22Rv1 (cell line): ENCODE results near the gene RAB3C.

Source experiments
- H3K27ac ChIP-seq: fragments of 450-650 bp; 2 replicates; pipeline ENCODE4 v1.5.1; 2017
- ZFX ChIP-seq: fragments of 450-650 bp; IDR thresholded peaks from 2 replicates; pipeline ENCODE4 v1.6.1; 2017; ENCODE audit warnings: antibody characterized with exemption, borderline replicate concordance
- TF ChIP-seq, protein P1 (sequence below): fragments of 450-650 bp; IDR thresholded peaks from 2 replicates; pipeline ENCODE4 v1.5.1; 2017; ENCODE audit warnings: mild to moderate bottlenecking

RAB3C gene

DNA sequence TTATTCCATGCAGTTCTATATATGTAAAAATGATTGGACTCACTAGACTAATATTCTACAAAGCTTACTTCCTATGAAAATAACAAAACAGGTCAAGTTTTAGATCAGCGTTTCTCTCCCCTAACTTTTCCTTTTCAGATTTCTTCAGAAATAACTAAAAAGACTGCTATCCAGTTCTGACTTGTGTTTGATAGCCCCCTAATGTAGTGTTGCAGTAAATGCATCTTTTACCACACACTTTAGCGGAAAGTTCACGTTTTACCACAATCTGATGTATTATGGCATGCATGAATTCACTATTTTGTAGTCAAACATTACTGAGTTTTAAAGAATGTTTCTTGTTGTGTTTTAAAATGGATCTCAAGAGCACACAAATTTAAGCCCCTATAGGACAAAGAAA is 292.7 kb downstream of the RAB3C start:
- H3K27ac ChIP-seq, result no peak overlapping the region
- TF ChIP-seq ZFX, result no peak

DNA sequence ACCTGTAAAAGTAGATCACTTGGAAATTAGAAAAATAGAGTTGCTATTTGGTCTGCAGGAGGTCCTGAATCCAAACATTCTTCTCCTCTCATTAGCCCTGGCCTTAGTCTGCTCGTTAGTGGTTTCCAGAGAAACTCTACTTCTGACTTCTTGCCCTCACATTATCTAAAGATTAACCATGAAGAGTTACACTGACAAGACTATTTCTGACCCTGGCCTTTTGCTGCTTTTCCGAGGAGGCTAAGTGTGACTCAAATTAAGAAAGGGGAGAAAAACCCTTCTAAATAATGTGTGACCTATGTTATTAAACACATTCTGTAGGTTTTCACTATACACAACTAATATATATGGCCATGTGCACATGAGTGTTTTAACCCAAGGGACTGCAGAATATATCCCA is 302.4 kb downstream of the RAB3C start:
- H3K27ac ChIP-seq, result no peak overlapping the region
- TF ChIP-seq ZFX, result no peak
- TF ChIP-seq, protein P1, sequence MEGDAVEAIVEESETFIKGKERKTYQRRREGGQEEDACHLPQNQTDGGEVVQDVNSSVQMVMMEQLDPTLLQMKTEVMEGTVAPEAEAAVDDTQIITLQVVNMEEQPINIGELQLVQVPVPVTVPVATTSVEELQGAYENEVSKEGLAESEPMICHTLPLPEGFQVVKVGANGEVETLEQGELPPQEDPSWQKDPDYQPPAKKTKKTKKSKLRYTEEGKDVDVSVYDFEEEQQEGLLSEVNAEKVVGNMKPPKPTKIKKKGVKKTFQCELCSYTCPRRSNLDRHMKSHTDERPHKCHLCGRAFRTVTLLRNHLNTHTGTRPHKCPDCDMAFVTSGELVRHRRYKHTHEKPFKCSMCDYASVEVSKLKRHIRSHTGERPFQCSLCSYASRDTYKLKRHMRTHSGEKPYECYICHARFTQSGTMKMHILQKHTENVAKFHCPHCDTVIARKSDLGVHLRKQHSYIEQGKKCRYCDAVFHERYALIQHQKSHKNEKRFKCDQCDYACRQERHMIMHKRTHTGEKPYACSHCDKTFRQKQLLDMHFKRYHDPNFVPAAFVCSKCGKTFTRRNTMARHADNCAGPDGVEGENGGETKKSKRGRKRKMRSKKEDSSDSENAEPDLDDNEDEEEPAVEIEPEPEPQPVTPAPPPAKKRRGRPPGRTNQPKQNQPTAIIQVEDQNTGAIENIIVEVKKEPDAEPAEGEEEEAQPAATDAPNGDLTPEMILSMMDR, result no peak

DNA sequence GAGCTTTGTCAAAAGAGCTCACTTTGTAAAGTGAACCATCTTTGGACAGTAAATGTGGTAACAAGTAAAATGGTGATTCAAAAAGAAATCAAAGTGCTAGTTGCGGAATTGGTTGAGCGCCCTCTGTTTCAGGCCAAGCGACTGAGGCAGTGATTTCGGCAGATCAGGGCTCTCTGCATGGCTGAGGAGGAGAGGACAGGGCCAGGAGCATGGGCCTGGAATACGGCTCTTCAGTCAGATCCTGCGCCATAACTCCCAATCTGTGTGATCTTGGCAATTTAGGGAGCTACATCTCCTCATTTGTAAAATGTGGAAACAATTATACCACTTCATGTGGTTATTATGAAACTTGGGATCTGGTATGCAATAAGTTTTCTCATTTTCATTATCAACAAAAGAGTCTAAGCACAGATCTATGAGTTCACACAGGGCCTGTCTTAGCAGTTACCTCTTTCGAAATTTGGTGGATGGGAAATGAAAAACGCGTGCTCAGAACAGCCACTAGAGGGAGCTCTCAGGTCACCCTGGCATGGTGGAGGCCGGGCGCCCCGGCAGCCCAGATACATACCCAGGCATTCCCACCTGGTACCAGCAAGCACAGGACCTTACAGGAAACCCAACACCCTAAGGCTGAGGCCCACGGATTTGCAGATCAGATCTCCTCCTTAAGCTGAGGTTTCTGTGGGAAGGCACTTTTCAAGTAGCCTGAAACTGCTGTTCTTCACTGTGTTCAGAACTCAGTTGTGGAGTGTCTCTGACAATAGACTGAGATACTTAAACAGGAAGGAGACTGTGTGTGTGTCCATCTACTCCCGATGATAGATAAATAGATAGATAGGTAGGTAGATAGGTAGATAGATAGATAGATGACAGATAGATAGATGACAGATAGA is 303.7 kb downstream of the RAB3C start:
- TF ChIP-seq, protein P1, result peak; percentile 97
- no peak for TF ChIP-seq ZFX
- no peak overlapping the region for H3K27ac ChIP-seq

DNA sequence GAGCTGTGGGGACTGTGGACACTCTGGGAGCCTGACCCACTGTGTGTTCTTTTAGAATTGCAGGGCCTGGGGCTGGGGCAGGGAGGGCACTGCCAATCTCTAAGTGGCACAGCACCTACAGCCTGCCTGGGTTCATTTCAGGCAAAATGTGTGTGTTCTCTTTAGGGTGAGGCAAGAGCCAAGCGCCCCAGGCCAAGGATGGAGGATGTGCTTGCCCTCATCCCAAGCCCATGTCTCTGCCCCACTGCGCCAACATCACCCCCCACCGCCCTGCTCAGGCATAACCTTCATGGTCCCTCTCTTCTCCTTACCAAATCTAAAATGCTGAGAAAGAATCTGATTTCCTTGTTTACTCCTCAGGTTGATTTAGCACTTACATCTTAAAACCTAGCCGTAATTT is 304.4 kb downstream of the RAB3C start:
- H3K27ac ChIP-seq, result no peak overlapping the region

DNA sequence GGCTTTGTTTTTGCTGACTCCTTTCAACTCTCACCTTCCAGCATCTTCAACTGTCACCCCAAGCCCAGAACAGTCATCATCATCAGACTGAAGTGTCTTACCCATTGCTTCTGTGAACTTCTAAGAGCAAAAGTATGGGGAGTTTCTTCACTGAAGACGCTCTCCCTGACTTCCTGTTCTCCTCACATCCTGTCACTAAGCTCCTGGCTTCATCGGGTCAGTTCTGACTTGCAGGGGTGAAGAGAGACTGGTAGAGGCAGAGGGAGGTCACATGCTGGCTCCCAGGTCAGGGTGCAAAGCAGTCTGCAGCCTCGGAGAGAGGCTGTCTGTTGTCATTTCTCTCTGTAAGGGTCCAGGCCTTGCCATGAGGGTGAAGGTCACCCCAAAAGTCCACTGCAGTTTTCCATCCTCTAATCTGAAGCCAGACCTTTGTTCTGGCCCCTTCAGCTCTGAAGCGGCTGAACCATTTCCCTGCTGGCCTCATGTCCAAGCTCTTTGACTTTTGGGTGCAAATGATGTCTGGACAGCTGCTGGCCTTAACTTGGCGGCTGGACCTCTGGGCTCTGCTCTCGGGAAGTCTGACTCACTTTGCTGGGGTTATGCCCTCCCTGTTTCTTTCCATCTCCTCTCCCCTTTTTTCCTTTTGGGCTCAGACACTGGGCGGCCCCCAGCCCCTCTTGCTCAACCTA is 305.0 kb downstream of the RAB3C start:
- H3K27ac ChIP-seq, result no peak overlapping the region
- no peak for TF ChIP-seq ZFX
- TF ChIP-seq, protein P1, result no peak

More for the DNA sequence above, 304.4 kb downstream of the RAB3C start:
- no peak for TF ChIP-seq ZFX
- TF ChIP-seq, protein P1, result no peak

DNA sequence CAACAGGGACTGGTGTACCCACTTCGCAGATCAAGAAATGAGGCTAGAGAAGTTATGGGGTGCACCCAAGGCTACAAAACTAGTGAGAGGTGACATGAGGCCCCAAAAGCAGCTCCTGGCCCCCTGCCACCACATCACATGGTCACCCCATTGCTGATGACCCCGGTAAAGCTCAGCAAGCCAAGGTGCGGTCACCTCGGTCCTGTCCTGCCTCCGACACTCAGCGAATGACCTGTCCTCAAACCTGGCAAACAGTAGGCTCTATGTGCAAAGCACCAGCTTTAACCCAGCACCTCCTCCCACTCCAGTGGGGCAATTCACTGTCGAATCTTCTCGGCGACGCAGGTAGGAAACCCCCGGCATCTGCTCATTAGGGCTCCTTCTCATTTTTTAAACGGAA is 307.4 kb downstream of the RAB3C start:
- TF ChIP-seq, protein P1, result no peak
- no peak for TF ChIP-seq ZFX
- H3K27ac ChIP-seq, result no peak overlapping the region

DNA sequence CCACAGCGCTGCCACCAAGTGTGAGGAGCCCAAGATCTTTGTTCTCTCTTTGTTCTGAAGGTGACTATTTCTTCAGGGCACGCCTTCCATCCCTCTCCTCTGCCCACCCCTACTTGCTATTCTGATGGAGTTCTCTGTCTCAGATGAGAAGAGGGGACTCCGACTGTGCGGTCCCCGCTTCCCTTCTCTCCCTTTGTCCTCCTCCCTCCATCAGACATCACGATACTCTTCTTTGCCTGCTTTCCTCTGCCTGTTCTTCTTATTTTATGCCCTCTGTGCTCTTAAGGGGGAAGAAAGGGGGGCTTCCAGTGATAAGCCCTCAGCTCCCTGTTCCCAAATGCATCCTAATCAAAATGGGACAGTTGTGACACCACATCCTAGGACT is 307.8 kb downstream of the RAB3C start:
- no peak overlapping the region for H3K27ac ChIP-seq
- no peak for TF ChIP-seq ZFX
- TF ChIP-seq, protein P1, result no peak
